NOMO-1 treated with dmso at 0.1 percent for 144 hours (cell line): Measurements from ENCODE around the gene SOX6.
"Not testable (repeated sequence)": the region's sequence is repeated elsewhere in the genome, so short reads cannot be mapped to it uniquely, and the experiment has no call there.

Experiments
- DNase-seq: peaks from one replicate; lab custom pipeline; 2025; ENCODE audit not compliant: unreplicated experiment; lab: John Stamatoyannopoulos, UW

SOX6 gene

GRCh38 chr11:16356057-16356760, at the start of gene SOX6:
Gene SOX6 (minus strand): TSS chr11:16356546. CDS start chr11:16341248, 15,298 bp downstream.
- DNase-seq = no peak

- DNase-seq = no peak
Measured at GRCh38 chr11:16404781-16405285, 48.5 kb upstream of the SOX6 start.

GRCh38 chr11:16403851-16404250, 47.5 kb upstream of the SOX6 start:
- no peak for DNase-seq

- DNase-seq = no peak
Measured at GRCh38 chr11:16403448-16403803, 47.1 kb upstream of the SOX6 start.

GRCh38 chr11:16402654-16403447, 46.5 kb upstream of the SOX6 start:
- DNase-seq = no peak

- DNase-seq = no peak
Measured at GRCh38 chr11:16397390-16397789, 41.0 kb upstream of the SOX6 start.

- DNase-seq = no peak
Measured at GRCh38 chr11:16395601-16396000, 39.3 kb upstream of the SOX6 start.

GRCh38 chr11:16394947-16395346, 38.6 kb upstream of the SOX6 start:
- no peak for DNase-seq

- no peak for DNase-seq
Measured at GRCh38 chr11:16393340-16393739, 37.0 kb upstream of the SOX6 start.

- DNase-seq = no peak
Measured at GRCh38 chr11:16392616-16393015, 36.3 kb upstream of the SOX6 start.

GRCh38 chr11:16390826-16391225, 34.5 kb upstream of the SOX6 start:
- not testable (repeated sequence) for DNase-seq

GRCh38 chr11:16385099-16385498, 28.8 kb upstream of the SOX6 start:
- no peak for DNase-seq

- no peak for DNase-seq
Measured at GRCh38 chr11:16382638-16383380, 26.5 kb upstream of the SOX6 start.

- no peak for DNase-seq
Measured at GRCh38 chr11:16382186-16382585, 25.8 kb upstream of the SOX6 start.

GRCh38 chr11:16380941-16381568, 24.7 kb upstream of the SOX6 start:
- no peak for DNase-seq

GRCh38 chr11:16378906-16379305, 22.6 kb upstream of the SOX6 start:
- no peak for DNase-seq

GRCh38 chr11:16377746-16378145, 21.4 kb upstream of the SOX6 start:
- DNase-seq = no peak

GRCh38 chr11:16375664-16376063, 19.3 kb upstream of the SOX6 start:
- not testable (repeated sequence) for DNase-seq

- no peak for DNase-seq
Measured at GRCh38 chr11:16373768-16374167, 17.4 kb upstream of the SOX6 start.

GRCh38 chr11:16372355-16372754, 16.0 kb upstream of the SOX6 start:
- no peak for DNase-seq

- no peak for DNase-seq
Measured at GRCh38 chr11:16367252-16367651, 10.9 kb upstream of the SOX6 start.
